Measurements from ENCODE around the gene CISD3.
A peak's percentile ranks its signal among the peaks of the same experiment; 100 is the strongest.

The CISD3 gene

DNA sequence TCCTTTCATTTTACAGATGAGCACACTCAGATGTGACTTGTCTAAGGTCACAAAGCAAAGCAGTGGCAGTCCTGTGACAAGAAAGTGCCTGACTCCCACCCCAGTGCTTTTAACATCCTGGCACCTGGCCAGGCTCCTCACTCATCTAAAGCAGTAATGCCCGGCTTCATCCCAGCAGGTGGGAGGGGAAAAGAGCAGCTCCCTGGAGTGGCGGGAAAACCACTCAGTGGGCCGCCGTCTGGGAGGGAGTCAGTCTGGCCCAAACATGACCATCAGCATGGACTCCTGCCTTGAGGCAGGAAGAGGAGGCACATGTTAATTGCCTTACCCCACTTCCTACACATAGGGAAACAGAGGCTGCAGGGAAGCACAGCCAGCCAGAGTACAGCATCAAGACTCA, 15.4 kb downstream of the CISD3 start (continued):
- TF ChIP-seq ZNF184 (tag by site-specific recombination; IDR thresholded peaks at IDR 0.05) = peak; percentile 77; the same call in 1 of the 2 replicates
- peak; percentile 33; the same call in 1 of the 2 replicates for TF ChIP-seq SP7 (tag by site-specific recombination; IDR thresholded peaks at IDR 0.05)
- TF ChIP-seq ZNF366 (tag by site-specific recombination; conservative IDR thresholded peaks at IDR 0.05) = peak; percentile 83
- TF ChIP-seq IKZF3 (tag by site-specific recombination; IDR thresholded peaks at IDR 0.05) = peak; percentile 97
- peak; percentile 69 for TF ChIP-seq GLIS2 (tag by site-specific recombination; IDR thresholded peaks at IDR 0.05)
- TF ChIP-seq ZNF266 (tag by site-specific recombination; IDR thresholded peaks at IDR 0.05; ENCODE audit: low read depth) = no peak
- peak; percentile 57 for TF ChIP-seq ZNF394 (tag by site-specific recombination; IDR thresholded peaks at IDR 0.05; ENCODE audit: borderline replicate concordance)
- peak; percentile 66 for TF ChIP-seq OSR2 (tag by site-specific recombination; IDR thresholded peaks at IDR 0.05)
- peak; percentile 37; the same call in 1 of the 2 replicates for TF ChIP-seq ZNF629 (tag by site-specific recombination; IDR thresholded peaks at IDR 0.05)
- peak; percentile 76 for TF ChIP-seq ZFHX2 (tag by site-specific recombination; conservative IDR thresholded peaks at IDR 0.05)
- TF ChIP-seq, protein P1, sequence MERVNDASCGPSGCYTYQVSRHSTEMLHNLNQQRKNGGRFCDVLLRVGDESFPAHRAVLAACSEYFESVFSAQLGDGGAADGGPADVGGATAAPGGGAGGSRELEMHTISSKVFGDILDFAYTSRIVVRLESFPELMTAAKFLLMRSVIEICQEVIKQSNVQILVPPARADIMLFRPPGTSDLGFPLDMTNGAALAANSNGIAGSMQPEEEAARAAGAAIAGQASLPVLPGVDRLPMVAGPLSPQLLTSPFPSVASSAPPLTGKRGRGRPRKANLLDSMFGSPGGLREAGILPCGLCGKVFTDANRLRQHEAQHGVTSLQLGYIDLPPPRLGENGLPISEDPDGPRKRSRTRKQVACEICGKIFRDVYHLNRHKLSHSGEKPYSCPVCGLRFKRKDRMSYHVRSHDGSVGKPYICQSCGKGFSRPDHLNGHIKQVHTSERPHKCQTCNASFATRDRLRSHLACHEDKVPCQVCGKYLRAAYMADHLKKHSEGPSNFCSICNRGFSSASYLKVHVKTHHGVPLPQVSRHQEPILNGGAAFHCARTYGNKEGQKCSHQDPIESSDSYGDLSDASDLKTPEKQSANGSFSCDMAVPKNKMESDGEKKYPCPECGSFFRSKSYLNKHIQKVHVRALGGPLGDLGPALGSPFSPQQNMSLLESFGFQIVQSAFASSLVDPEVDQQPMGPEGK (tag by site-specific recombination; IDR thresholded peaks at IDR 0.05) = 0 out of 2 replicates have a peak, but pooled peaks have one; percentile 45
- TF ChIP-seq KLF8 (tag by site-specific recombination; IDR thresholded peaks at IDR 0.05) = peak; percentile 12; the same call in 1 of the 2 replicates
- TF ChIP-seq ZNF768 (tag by site-specific recombination; IDR thresholded peaks at IDR 0.05) = no peak
- TF ChIP-seq, protein P2, sequence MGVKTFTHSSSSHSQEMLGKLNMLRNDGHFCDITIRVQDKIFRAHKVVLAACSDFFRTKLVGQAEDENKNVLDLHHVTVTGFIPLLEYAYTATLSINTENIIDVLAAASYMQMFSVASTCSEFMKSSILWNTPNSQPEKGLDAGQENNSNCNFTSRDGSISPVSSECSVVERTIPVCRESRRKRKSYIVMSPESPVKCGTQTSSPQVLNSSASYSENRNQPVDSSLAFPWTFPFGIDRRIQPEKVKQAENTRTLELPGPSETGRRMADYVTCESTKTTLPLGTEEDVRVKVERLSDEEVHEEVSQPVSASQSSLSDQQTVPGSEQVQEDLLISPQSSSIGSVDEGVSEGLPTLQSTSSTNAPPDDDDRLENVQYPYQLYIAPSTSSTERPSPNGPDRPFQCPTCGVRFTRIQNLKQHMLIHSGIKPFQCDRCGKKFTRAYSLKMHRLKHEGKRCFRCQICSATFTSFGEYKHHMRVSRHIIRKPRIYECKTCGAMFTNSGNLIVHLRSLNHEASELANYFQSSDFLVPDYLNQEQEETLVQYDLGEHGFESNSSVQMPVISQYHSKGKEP (tag by site-specific recombination; IDR thresholded peaks at IDR 0.05) = peak; percentile 63
- TF ChIP-seq ZNF112 (tag by site-specific recombination; IDR thresholded peaks at IDR 0.05) = no peak
- TF ChIP-seq ZNF843 (tag by site-specific recombination; IDR thresholded peaks at IDR 0.05) = no peak
- TF ChIP-seq TRIM28 (IDR thresholded peaks at IDR 0.05; ENCODE audit: borderline replicate concordance, low read length) = peak; percentile 25; the same call in 1 of the 2 replicates

DNA sequence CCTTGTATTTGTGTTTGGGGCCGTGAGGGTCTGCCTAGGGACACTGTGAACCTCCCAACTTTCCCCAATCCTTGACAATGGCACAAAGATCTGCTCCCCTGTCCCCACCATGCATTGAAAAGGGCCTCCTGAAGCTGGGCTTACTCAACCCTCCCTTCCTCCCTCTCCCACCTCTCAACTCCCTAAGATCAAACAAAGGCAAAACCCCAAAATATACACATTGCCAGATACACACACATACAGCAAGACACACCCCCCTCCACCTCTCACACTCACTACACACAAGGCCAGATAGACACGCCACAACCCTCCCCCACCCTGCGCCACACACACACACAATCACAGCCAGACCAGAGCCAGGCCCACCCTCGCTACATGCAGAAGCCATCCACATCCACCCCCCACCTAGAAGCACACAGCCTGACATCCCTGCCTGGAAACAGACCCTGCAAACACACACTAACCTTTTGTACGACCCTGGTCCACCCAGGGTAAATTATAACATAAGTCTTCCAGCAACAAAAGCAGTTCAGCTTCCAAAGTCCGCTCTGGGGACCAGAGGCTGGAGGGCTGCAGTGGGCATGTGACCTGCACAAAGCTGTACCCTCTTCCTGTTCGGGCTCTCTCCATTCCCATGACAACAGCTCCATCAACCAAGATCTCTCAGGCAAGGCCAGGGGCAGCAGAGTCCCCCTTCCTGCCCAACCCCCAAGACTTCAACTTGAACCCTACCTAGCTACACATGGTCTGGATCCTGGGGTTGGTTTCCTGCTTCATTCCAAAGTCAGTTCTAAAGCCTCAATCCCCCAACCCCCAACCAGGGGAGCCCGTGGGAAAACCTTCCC, 16.1 kb downstream of the CISD3 start:
- H3K9me3 ChIP-seq (ENCODE audit: control insufficient read depth, insufficient read depth, low read depth, low read length) = no peaks in the 10 kb centered on the region
- H3K4me3 ChIP-seq (ENCODE audit: low read depth, low read length) = peak overlapping the region; percentile 86
- peak overlapping the region; percentile 96 for H3K27ac ChIP-seq (ENCODE audit: extremely low read depth, low read depth, low read length)
- POLR2A ChIA-PET = interaction anchor here (0.7 to 2.1 kb wide), 7 partner anchors 8 to 107 kb away, joined by 3 to 18 read pairs (median 3); partner anchors contain the start of gene RPL23
- H3K4me1 ChIP-seq (ENCODE audit: control insufficient read depth, insufficient read depth, low read length) = peaks cover 43% of the 10 kb centered on the region
- H3K36me3 ChIP-seq (ENCODE audit: control insufficient read depth in 2 of 2, insufficient read depth in 1 of 2, low read length in 2 of 2) = no peaks in the 10 kb centered on the region; a peak in 1 of 3 replicates
- CTCF ChIA-PET = interaction anchor here (0.5 to 4.6 kb wide), 8 partner anchors 11 to 501 kb away, joined by 3 to 47 read pairs (median 3); no protein-coding TSS in a partner anchor
- TF ChIP-seq EGR2 (tag by site-specific recombination; IDR thresholded peaks at IDR 0.05; ENCODE audit: low read depth) (peak; percentile 59), SP3 (tag by site-specific recombination; IDR thresholded peaks at IDR 0.05) (no peak), ZNF157 (tag by site-specific recombination; IDR thresholded peaks at IDR 0.05) (no peak), ZNF837 (tag by site-specific recombination; IDR thresholded peaks at IDR 0.05) (no peak), ZBTB1 (tag by site-specific recombination; IDR thresholded peaks at IDR 0.05) (no peak), ZNF133 (tag by site-specific recombination; IDR thresholded peaks at IDR 0.05) (no peak), MZF1 (tag by site-specific recombination; IDR thresholded peaks at IDR 0.05; ENCODE audit: borderline replicate concordance) (no peak), ZNF501 (tag by site-specific recombination; IDR thresholded peaks at IDR 0.05) (no peak), ZNF174 (tag by site-specific recombination; IDR thresholded peaks at IDR 0.05) (no peak)
- TF ChIP-seq, protein P3, sequence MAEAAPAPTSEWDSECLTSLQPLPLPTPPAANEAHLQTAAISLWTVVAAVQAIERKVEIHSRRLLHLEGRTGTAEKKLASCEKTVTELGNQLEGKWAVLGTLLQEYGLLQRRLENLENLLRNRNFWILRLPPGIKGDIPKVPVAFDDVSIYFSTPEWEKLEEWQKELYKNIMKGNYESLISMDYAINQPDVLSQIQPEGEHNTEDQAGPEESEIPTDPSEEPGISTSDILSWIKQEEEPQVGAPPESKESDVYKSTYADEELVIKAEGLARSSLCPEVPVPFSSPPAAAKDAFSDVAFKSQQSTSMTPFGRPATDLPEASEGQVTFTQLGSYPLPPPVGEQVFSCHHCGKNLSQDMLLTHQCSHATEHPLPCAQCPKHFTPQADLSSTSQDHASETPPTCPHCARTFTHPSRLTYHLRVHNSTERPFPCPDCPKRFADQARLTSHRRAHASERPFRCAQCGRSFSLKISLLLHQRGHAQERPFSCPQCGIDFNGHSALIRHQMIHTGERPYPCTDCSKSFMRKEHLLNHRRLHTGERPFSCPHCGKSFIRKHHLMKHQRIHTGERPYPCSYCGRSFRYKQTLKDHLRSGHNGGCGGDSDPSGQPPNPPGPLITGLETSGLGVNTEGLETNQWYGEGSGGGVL (tag by site-specific recombination; IDR thresholded peaks at IDR 0.05) = peak; percentile 88
- TF ChIP-seq, protein P4, sequence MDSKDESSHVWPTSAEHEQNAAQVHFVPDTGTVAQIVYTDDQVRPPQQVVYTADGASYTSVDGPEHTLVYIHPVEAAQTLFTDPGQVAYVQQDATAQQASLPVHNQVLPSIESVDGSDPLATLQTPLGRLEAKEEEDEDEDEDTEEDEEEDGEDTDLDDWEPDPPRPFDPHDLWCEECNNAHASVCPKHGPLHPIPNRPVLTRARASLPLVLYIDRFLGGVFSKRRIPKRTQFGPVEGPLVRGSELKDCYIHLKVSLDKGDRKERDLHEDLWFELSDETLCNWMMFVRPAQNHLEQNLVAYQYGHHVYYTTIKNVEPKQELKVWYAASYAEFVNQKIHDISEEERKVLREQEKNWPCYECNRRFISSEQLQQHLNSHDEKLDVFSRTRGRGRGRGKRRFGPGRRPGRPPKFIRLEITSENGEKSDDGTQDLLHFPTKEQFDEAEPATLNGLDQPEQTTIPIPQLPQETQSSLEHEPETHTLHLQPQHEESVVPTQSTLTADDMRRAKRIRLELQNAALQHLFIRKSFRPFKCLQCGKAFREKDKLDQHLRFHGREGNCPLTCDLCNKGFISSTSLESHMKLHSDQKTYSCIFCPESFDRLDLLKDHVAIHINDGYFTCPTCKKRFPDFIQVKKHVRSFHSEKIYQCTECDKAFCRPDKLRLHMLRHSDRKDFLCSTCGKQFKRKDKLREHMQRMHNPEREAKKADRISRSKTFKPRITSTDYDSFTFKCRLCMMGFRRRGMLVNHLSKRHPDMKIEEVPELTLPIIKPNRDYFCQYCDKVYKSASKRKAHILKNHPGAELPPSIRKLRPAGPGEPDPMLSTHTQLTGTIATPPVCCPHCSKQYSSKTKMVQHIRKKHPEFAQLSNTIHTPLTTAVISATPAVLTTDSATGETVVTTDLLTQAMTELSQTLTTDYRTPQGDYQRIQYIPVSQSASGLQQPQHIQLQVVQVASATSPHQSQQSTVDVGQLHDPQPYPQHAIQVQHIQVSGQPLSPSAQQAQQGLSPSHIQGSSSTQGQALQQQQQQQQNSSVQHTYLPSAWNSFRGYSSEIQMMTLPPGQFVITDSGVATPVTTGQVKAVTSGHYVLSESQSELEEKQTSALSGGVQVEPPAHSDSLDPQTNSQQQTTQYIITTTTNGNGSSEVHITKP (tag by site-specific recombination; IDR thresholded peaks at IDR 0.05) = no peak

All from HEK293 (cell line).